Ascending aorta (tissue), 2 donors: ENCODE results near the gene RPS6KA2. TPM values are rescaled to one million over a fixed set of nuclear protein-coding genes. Genes with fewer than 3 reads are reported as not detected.

Source experiments
- DNase-seq, 2 donors: peaks; one replicate each; pipeline ENCODE4 v3.0.0-alpha.2; 2019; ENCODE audit warnings: low spot score in 2 of 2
- H3K27ac ChIP-seq, 2 donors: fragments of 200-600 bp; sonication (generic); one replicate each; pipeline ENCODE4 v1.5.1; 2016 to 2017; ENCODE audit warnings: mild to moderate bottlenecking in 1 of 2
- H3K27me3 ChIP-seq: fragments of 200-600 bp; sonication (generic); one replicate; pipeline ENCODE4 v1.5.1; 2017
- H3K36me3 ChIP-seq, 2 donors: fragments of 200-600 bp; sonication (generic); one replicate each; pipeline ENCODE4 v1.5.1; 2016
- H3K4me1 ChIP-seq, 2 donors: fragments of 200-600 bp; sonication (generic); one replicate each; pipeline ENCODE4 v1.5.1; 2016 to 2017; ENCODE audit warnings: mild to moderate bottlenecking in 1 of 2
- H3K4me3 ChIP-seq, 2 donors: fragments of 200-600 bp; sonication (generic); one replicate each; pipeline ENCODE4 v1.5.1; 2016 to 2017; ENCODE audit warnings: mild to moderate bottlenecking in 1 of 2
- H3K9me3 ChIP-seq, 2 donors: fragments of 200-600 bp; sonication (generic); one replicate each; pipeline ENCODE4 v1.5.1; 2016
- CTCF ChIP-seq, 3 experiments: fragments of 200-600 bp in 2 of 3; fragments of 450-650 bp in 1 of 3; sonication (generic) in 2 of 3; IDR thresholded peaks; one replicate each; pipeline ENCODE4 v1.5.1; 2016 to 2019; ENCODE audit warnings: antibody characterized with exemption in 3 of 3, mild to moderate bottlenecking in 1 of 3, moderate library complexity in 1 of 3
- intact Hi-C: fragments of 100-400 bp; cut with DNase I; formaldehyde crosslinking; loops from one replicate; pipeline ENCODE4 v1.15.1; 2023
- total RNA-seq: library from RNA; depleted of rRNA; stranded (reverse); fragments of >200 nt; gene quantifications from one replicate; pipeline ENCODE4 v1.1.0, GENCODE V29; 2016

RPS6KA2 gene
- total RNA-seq, 1 donor from 2014 or later, result 196 TPM

- DNase-seq, result no peak
- intact Hi-C loops, result no loop called here
- Histone ChIP-seq H3K27ac (no peak overlapping the region), H3K4me3 (no peak overlapping the region), H3K27me3 (no peaks in the 10 kb centered on the region), H3K4me1 (no peaks in the 10 kb centered on the region), H3K9me3 (no peaks in the 10 kb centered on the region), H3K36me3 (peaks cover 0 to 25% of the 10 kb centered on the region in 2 donors)
- no peak for TF ChIP-seq CTCF (IDR thresholded peaks at IDR 0.05)
Observed at GRCh38 chr6:166476061-166476591, 150.9 kb downstream of the RPS6KA2 start.

- H3K27me3 ChIP-seq, result no peaks in the 10 kb centered on the region
- H3K36me3 ChIP-seq, result peaks cover 2 to 25% of the 10 kb centered on the region in 2 donors
- no peak overlapping the region for H3K4me3 ChIP-seq
- H3K4me1 ChIP-seq, result no peaks in the 10 kb centered on the region
- H3K9me3 ChIP-seq, result no peaks in the 10 kb centered on the region
- no peak for DNase-seq
- no peak overlapping the region for H3K27ac ChIP-seq
- intact Hi-C loops, result no loop called here
- TF ChIP-seq CTCF (IDR thresholded peaks at IDR 0.05), result no peak
Observed at GRCh38 chr6:166474721-166475565, 152.1 kb downstream of the RPS6KA2 start.

GRCh38 chr6:166473886-166474571, 153.0 kb downstream of the RPS6KA2 start:
- H3K4me1 ChIP-seq, result no peaks in the 10 kb centered on the region
- TF ChIP-seq CTCF (IDR thresholded peaks at IDR 0.05), result no peak
- peaks cover 8 to 20% of the 10 kb centered on the region in 2 donors for H3K36me3 ChIP-seq
- no peak overlapping the region for H3K4me3 ChIP-seq
- no peaks in the 10 kb centered on the region for H3K9me3 ChIP-seq
- no peaks in the 10 kb centered on the region for H3K27me3 ChIP-seq
- intact Hi-C loops, result no loop called here
- no peak for DNase-seq
- no peak overlapping the region for H3K27ac ChIP-seq

DNA sequence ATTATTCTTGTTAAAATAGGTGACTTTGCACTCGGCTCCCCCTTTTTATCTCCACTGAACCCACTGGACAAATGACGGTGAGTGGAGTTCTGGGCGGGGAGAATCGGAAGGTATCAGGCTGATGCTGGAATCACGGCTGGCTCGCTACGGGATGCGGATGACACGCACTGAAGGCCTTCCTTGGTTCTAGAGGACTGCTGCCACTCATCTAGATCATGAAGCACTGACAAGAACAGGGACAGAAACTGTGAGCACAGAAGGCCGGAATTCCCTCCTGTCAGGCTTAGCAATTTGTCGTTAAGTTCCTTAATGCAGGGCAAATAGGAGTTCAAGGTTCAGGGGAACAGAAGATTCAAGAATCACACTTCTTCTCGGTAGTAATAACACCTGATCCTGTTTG, 154.4 kb downstream of the RPS6KA2 start:
- Histone ChIP-seq H3K4me3 (no peak overlapping the region), H3K36me3 (peaks cover 8 to 15% of the 10 kb centered on the region in 2 donors), H3K27me3 (no peaks in the 10 kb centered on the region), H3K4me1 (no peaks in the 10 kb centered on the region), H3K27ac (no peak overlapping the region), H3K9me3 (no peaks in the 10 kb centered on the region)
- no peak for TF ChIP-seq CTCF (IDR thresholded peaks at IDR 0.05)
- no peak for DNase-seq
- intact Hi-C loops, result no loop called here

DNA sequence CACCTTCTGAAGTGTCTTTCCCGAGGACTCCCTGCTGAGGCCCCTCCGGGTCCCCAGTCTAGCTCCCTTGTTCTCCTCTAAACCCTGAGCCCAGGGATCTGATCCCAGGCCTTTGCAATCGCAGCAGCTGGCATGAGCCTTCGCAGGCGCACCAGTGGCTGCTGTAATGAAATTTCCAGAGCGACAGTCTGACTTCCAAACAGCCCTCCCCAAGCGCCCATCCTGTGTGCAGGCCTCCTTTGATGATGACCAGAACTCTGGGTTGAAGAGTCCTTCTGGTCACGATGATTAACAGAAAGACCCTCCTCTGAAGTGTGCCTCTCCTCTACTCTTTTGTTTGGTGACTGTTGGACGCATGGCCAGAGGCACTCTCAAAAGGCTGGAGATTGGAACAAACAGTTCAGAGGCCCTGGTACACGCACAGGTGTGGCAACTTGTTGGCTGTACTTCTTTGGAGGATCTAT, 155.2 kb downstream of the RPS6KA2 start:
- intact Hi-C loops, result no loop called here
- H3K36me3 ChIP-seq, result peaks cover 8 to 16% of the 10 kb centered on the region in 2 donors
- DNase-seq, result no peak

More for the DNA sequence above, 155.2 kb downstream of the RPS6KA2 start:
- Histone ChIP-seq H3K27me3 (no peaks in the 10 kb centered on the region), H3K27ac (no peak overlapping the region), H3K4me1 (peaks cover 0 to 3% of the 10 kb centered on the region in 2 donors), H3K9me3 (no peaks in the 10 kb centered on the region), H3K4me3 (no peak overlapping the region)
- no peak for TF ChIP-seq CTCF (IDR thresholded peaks at IDR 0.05)
